ENCODE measurements around the gene APEH.

DNA sequence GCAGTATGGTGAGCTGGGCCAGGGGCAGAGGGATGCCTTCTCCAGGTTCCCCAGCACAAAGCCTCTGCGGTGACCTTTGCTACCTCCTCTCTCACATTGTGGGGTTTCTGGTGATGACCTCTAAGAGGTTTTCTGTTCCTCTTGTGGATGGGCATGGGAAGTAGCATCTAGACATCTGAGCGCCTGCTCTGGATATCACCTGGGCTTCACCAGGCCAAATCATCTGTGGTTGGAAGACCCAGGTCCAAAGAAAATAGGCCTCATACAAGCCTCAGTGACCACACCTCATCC, 7.0 kb downstream of the APEH start:
- TF ChIP-seq, protein P1, sequence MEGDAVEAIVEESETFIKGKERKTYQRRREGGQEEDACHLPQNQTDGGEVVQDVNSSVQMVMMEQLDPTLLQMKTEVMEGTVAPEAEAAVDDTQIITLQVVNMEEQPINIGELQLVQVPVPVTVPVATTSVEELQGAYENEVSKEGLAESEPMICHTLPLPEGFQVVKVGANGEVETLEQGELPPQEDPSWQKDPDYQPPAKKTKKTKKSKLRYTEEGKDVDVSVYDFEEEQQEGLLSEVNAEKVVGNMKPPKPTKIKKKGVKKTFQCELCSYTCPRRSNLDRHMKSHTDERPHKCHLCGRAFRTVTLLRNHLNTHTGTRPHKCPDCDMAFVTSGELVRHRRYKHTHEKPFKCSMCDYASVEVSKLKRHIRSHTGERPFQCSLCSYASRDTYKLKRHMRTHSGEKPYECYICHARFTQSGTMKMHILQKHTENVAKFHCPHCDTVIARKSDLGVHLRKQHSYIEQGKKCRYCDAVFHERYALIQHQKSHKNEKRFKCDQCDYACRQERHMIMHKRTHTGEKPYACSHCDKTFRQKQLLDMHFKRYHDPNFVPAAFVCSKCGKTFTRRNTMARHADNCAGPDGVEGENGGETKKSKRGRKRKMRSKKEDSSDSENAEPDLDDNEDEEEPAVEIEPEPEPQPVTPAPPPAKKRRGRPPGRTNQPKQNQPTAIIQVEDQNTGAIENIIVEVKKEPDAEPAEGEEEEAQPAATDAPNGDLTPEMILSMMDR (IDR thresholded peaks at IDR 0.05; ENCODE audit: low read depth, low read length, missing input control) = no peak
- TF ChIP-seq REST (IDR thresholded peaks at IDR 0.05) = no peak
- TF ChIP-seq JUND (IDR thresholded peaks at IDR 0.05) = no peak

All from liver (tissue), 3 donors.